ENCODE measurements around the gene HAPLN3. TPM values are rescaled to one million over a fixed set of nuclear protein-coding genes. Genes with fewer than 3 reads are reported as not detected.

The HAPLN3 gene
- polyA plus RNA-seq, 1 experiment: 25.5 TPM

DNA sequence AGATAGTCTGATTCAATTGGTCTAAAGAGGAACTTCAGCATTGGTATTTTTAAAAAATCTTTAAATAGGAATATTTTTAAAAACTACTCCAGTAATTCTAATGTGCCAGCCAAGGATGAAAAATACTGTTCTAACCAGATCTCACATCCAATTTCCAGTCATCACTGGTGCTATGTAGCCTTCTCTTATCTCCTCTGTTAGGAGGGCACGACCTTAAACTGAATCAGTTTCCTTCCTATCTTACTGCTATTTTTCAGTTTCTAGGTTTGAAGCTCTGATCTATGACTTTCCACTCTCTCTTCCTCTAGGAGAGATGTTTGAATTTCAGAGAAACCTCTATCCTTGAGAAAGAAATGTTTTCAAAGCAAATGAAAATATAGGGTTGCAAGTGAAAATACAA is 31.9 kb downstream of the HAPLN3 start:
- TF ChIP-seq CTCF (IDR thresholded peaks at IDR 0.05; ENCODE audit: insufficient read depth, low read depth, low read length): no peak
- DNase-seq (ENCODE audit: low read depth): no peak
- CTCF ChIA-PET: no interaction called here
- no peaks in the 10 kb centered on the region for H3K36me3 ChIP-seq (ENCODE audit: control insufficient read depth, insufficient read depth, low read length)
- POLR2A ChIA-PET: interaction anchor here (0.7 kb wide), 1 partner anchor 430 kb away, joined by 3 read pairs; no protein-coding TSS in a partner anchor
- no peak overlapping the region for H3K4me3 ChIP-seq (ENCODE audit: low read depth, low read length)
- peaks cover 19% of the 10 kb centered on the region for H3K27me3 ChIP-seq (ENCODE audit: control insufficient read depth, insufficient read depth, low read length)

DNA sequence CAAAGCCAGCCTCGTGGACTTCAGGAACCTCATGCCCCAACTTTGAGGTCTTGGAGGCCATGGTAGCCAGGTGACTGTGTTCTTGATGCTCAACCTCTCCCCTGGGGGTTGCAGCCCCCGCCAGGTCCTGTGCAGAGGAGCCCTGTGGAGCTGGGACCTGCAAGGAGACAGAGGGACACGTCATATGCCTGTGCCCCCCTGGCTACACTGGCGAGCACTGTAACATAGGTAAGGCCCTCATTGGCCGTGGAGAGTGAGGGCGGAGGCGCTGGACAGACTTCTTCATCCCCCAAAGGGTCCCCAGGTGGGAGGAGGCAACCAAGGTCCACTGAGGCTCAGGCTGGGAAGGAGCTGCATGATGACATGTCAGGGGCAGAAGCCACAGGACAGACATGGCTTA is 35.1 kb downstream of the HAPLN3 start:
- POLR2A ChIA-PET: no interaction called here
- CTCF ChIA-PET: interaction anchor here (0.8 kb wide), 1 partner anchor 203 kb away, joined by 3 read pairs; no protein-coding TSS in a partner anchor
- Histone ChIP-seq H3K4me3 (ENCODE audit: low read depth, low read length) (no peak overlapping the region), H3K36me3 (ENCODE audit: control insufficient read depth, insufficient read depth, low read length) (no peaks in the 10 kb centered on the region), H3K27me3 (ENCODE audit: control insufficient read depth, insufficient read depth, low read length) (peaks cover 16% of the 10 kb centered on the region)
- DNase-seq (ENCODE audit: low read depth): no peak
- TF ChIP-seq CTCF (IDR thresholded peaks at IDR 0.05; ENCODE audit: insufficient read depth, low read depth, low read length): no peak

DNA sequence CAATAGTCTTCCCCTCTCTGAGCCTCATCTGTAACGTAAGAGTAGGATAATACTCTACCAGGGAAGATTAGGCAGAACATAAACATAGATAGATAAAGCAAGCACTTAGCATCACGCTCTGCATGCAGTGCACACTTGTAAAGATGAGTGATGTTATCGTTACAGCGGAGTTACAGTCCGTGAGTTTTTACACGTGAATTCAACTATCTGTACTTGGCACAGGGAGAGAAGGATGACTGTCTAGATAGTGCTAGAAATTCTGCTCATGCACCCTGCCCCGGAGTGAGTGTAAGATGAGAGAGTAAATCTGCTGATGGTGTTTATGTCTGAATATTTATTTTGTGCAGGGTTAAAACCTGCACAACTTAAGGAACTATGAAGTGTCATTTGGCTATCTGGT is 35.8 kb downstream of the HAPLN3 start:
- H3K36me3 ChIP-seq (ENCODE audit: control insufficient read depth, insufficient read depth, low read length): no peaks in the 10 kb centered on the region
- ChIA-PET POLR2A (no interaction called here), CTCF (interaction anchor here (0.8 kb wide), 1 partner anchor 203 kb away, joined by 3 read pairs; no protein-coding TSS in a partner anchor)
- H3K27me3 ChIP-seq (ENCODE audit: control insufficient read depth, insufficient read depth, low read length): peaks cover 16% of the 10 kb centered on the region
- no peak for TF ChIP-seq CTCF (IDR thresholded peaks at IDR 0.05; ENCODE audit: insufficient read depth, low read depth, low read length)
- no peak overlapping the region for H3K4me3 ChIP-seq (ENCODE audit: low read depth, low read length)
- DNase-seq (ENCODE audit: low read depth): no peak

GRCh38 chr15:88858934-88859333 is 36.4 kb downstream of the HAPLN3 start:
- Histone ChIP-seq H3K36me3 (ENCODE audit: control insufficient read depth, insufficient read depth, low read length) (no peaks in the 10 kb centered on the region), H3K4me3 (ENCODE audit: low read depth, low read length) (no peak overlapping the region), H3K27me3 (ENCODE audit: control insufficient read depth, insufficient read depth, low read length) (peaks cover 17% of the 10 kb centered on the region)
- DNase-seq (ENCODE audit: low read depth): no peak
- TF ChIP-seq CTCF (IDR thresholded peaks at IDR 0.05; ENCODE audit: insufficient read depth, low read depth, low read length): no peak
- CTCF ChIA-PET: no interaction called here
- POLR2A ChIA-PET: no interaction called here

DNA sequence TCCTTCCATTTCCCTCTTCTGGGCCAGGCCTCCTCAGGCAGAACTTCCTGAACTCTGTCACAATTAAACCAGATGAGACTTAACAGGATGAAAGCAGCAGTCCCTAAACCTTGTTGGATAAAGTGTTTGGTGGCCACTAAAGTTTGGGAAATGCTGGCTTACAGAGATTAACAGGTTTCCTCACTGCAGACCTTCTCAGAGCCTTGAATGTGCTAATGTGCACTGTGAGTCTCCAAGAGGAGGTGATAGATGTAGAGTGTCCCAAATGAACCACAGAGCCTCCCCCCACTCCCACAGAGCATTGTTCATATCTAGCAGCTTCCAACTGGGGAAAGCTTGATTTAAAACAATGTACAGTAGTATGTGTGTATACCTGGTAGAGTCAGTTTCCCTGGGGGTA is 42.9 kb downstream of the HAPLN3 start:
- Histone ChIP-seq H3K36me3 (ENCODE audit: control insufficient read depth, insufficient read depth, low read length) (no peaks in the 10 kb centered on the region), H3K4me3 (ENCODE audit: low read depth, low read length) (no peak overlapping the region), H3K27me3 (ENCODE audit: control insufficient read depth, insufficient read depth, low read length) (peaks cover 7% of the 10 kb centered on the region)
- DNase-seq (ENCODE audit: low read depth): no peak
- no peak for TF ChIP-seq CTCF (IDR thresholded peaks at IDR 0.05; ENCODE audit: insufficient read depth, low read depth, low read length)
- CTCF ChIA-PET: interaction anchor here (0.6 kb wide), 1 partner anchor 371 kb away, joined by 3 read pairs; no protein-coding TSS in a partner anchor
- POLR2A ChIA-PET: no interaction called here
